Transverse colon (tissue), 4 donors: ENCODE data around the gene PROZ.

Source experiments
- CTCF ChIP-seq, 5 experiments: fragments of 200-600 bp in 3 of 5; fragments of 450-650 bp in 2 of 5; sonication (generic) in 3 of 5; IDR thresholded peaks; 1 replicate in 2 of 5; 2 replicates in 3 of 5; pipeline ENCODE4 v1.5.1; 2016 to 2017; ENCODE audit warnings: antibody characterized with exemption in 5 of 5, inconsistent platforms in 3 of 5, mild to moderate bottlenecking in 2 of 5, moderate library complexity in 1 of 5
- POLR2A ChIP-seq: fragments of 450-650 bp; IDR thresholded peaks from one replicate; pipeline ENCODE4 v1.6.1; 2016; ENCODE audit warnings: antibody characterized with exemption, mild to moderate bottlenecking, moderate library complexity
- POLR2AphosphoS5 ChIP-seq, 3 donors: sonication (generic); formaldehyde crosslinking; IDR thresholded peaks; one replicate each; pipeline ENCODE4 v1.6.1; 2016; ENCODE audit warnings: antibody characterized with exemption in 3 of 3

GRCh38 chr13:113202912-113203311 lies 44.5 kb downstream of the PROZ start:
- TF ChIP-seq POLR2A (no peak), CTCF (IDR thresholded peaks at IDR 0.05) (no peak), POLR2AphosphoS5 (IDR thresholded peaks at IDR 0.05) (no peak)
